GM18951 (cell line): ENCODE data around the gene MITF.

Source experiments
- POLR2A ChIP-seq: IDR thresholded peaks from 4 replicates; pipeline ENCODE4 v1.6.1; 2011; ENCODE audit warnings: mild to moderate bottlenecking; ENCODE audit not compliant: insufficient read length, insufficient read depth; ENCODE audit errors: extremely low read depth
- in situ Hi-C: fragments of 300-500 bp; cut with MboI; formaldehyde crosslinking; loops from one replicate; pipeline ENCODE4 v1.12.0; 2022; ENCODE audit warnings: low sequenced_read_pairs, mixed read lengths, inconsistent platforms; ENCODE audit not compliant: unreplicated experiment

The MITF gene

GRCh38 chr3:69803681-69804270 is 64.5 kb downstream of the MITF start:
- in situ Hi-C loops: no loop called here
- no peak for TF ChIP-seq POLR2A

GRCh38 chr3:69805491-69805890 is 66.2 kb downstream of the MITF start:
- in situ Hi-C loops: no loop called here
- TF ChIP-seq POLR2A: no peak

GRCh38 chr3:69806735-69807438 is 67.6 kb downstream of the MITF start:
- in situ Hi-C loops: no loop called here
- TF ChIP-seq POLR2A: no peak

GRCh38 chr3:69807674-69808073 is 68.4 kb downstream of the MITF start:
- TF ChIP-seq POLR2A: no peak
- in situ Hi-C loops: no loop called here

GRCh38 chr3:69809076-69809835 is 70.0 kb downstream of the MITF start:
- TF ChIP-seq POLR2A: no peak
- in situ Hi-C loops: no loop called here

GRCh38 chr3:69811452-69812401 is 72.5 kb downstream of the MITF start:
- in situ Hi-C loops: no loop called here
- TF ChIP-seq POLR2A: no peak

GRCh38 chr3:69815970-69816369 is 76.7 kb downstream of the MITF start:
- no peak for TF ChIP-seq POLR2A
- in situ Hi-C loops: no loop called here

GRCh38 chr3:69817988-69818387 is 78.7 kb downstream of the MITF start:
- no peak for TF ChIP-seq POLR2A
- in situ Hi-C loops: no loop called here

GRCh38 chr3:69819282-69819681 is 80.0 kb downstream of the MITF start:
- TF ChIP-seq POLR2A: no peak
- in situ Hi-C loops: no loop called here

- no peak for TF ChIP-seq POLR2A
- in situ Hi-C loops: no loop called here
These were observed 81.9 kb downstream of the MITF start for GRCh38 chr3:69821133-69821532.

GRCh38 chr3:69823743-69824142 is 84.5 kb downstream of the MITF start:
- in situ Hi-C loops: no loop called here
- no peak for TF ChIP-seq POLR2A

- in situ Hi-C loops: no loop called here
- no peak for TF ChIP-seq POLR2A
These were observed 86.2 kb downstream of the MITF start for GRCh38 chr3:69825446-69825845.

- no peak for TF ChIP-seq POLR2A
- in situ Hi-C loops: no loop called here
These were observed 87.9 kb downstream of the MITF start for GRCh38 chr3:69827127-69827526.
